Parathyroid adenoma (tissue), 2 donors: ENCODE results near the gene NRXN3.
A peak's percentile ranks its signal among the peaks of the same experiment; 100 is the strongest.

Source experiments
- H2AFZ ChIP-seq: fragments of 300-600 bp; sonication (generic); one replicate; pipeline ENCODE4 v1.7.0; 2017; ENCODE audit warnings: antibody characterized with exemption, mild to moderate bottlenecking
- H3K27ac ChIP-seq: fragments of 300-600 bp; sonication (generic); one replicate; pipeline ENCODE4 v1.7.0; 2017
- H3K27me3 ChIP-seq: fragments of 300-600 bp; sonication (generic); one replicate; pipeline ENCODE4 v1.7.0; 2017; ENCODE audit warnings: low read length; ENCODE audit not compliant: control insufficient read depth, insufficient read depth
- H3K36me3 ChIP-seq: fragments of 300-600 bp; sonication (generic); one replicate; pipeline ENCODE4 v1.7.0; 2017; ENCODE audit warnings: low read length; ENCODE audit not compliant: control insufficient read depth, insufficient read depth
- H3K4me1 ChIP-seq: fragments of 300-600 bp; sonication (generic); one replicate; pipeline ENCODE4 v1.7.0; 2017; ENCODE audit warnings: control low read depth
- H3K4me2 ChIP-seq: fragments of 300-600 bp; sonication (generic); one replicate; pipeline ENCODE4 v1.7.0; 2017; ENCODE audit warnings: low read length
- H3K4me3 ChIP-seq: fragments of 300-600 bp; sonication (generic); one replicate; pipeline ENCODE4 v1.7.0; 2017; ENCODE audit warnings: low read depth, low read length
- H3K79me2 ChIP-seq: fragments of 300-600 bp; sonication (generic); one replicate; pipeline ENCODE4 v1.7.0; 2017; ENCODE audit warnings: control low read depth
- H3K9ac ChIP-seq: fragments of 300-600 bp; sonication (generic); one replicate; pipeline ENCODE4 v1.7.0; 2017; ENCODE audit warnings: mild to moderate bottlenecking
- H3K9me3 ChIP-seq: fragments of 300-600 bp; sonication (generic); one replicate; pipeline ENCODE4 v1.7.0; 2017; ENCODE audit warnings: low read length; ENCODE audit not compliant: control insufficient read depth
- CTCF ChIP-seq: fragments of 300-600 bp; sonication (generic); IDR thresholded peaks from one replicate; pipeline ENCODE4 v1.7.0; 2017; ENCODE audit warnings: antibody characterized with exemption, mild to moderate bottlenecking
- donor health status: primary hyperparathyroidism.

NRXN3 gene

GRCh38 chr14:78875049-78875448, 704.9 kb downstream of the NRXN3 start:
- TF ChIP-seq CTCF, result no peak
- H3K27me3 ChIP-seq, result no peaks in the 10 kb centered on the region
- H3K36me3 ChIP-seq, result no peaks in the 10 kb centered on the region
- H3K4me2 ChIP-seq, result no peak overlapping the region
- H3K4me3 ChIP-seq, result no peak overlapping the region
- H3K27ac ChIP-seq, result no peak overlapping the region
- H3K9ac ChIP-seq, result no peak overlapping the region
- no peaks in the 10 kb centered on the region for H3K79me2 ChIP-seq
- H3K4me1 ChIP-seq, result no peaks in the 10 kb centered on the region
- H2AFZ ChIP-seq, result no peak overlapping the region
- no peaks in the 10 kb centered on the region for H3K9me3 ChIP-seq

GRCh38 chr14:78885884-78886283, 715.7 kb downstream of the NRXN3 start:
- no peak overlapping the region for H3K4me2 ChIP-seq
- H3K4me3 ChIP-seq, result no peak overlapping the region
- no peak overlapping the region for H2AFZ ChIP-seq
- H3K27me3 ChIP-seq, result no peaks in the 10 kb centered on the region
- no peaks in the 10 kb centered on the region for H3K36me3 ChIP-seq
- no peak overlapping the region for H3K9ac ChIP-seq
- H3K27ac ChIP-seq, result no peak overlapping the region
- H3K79me2 ChIP-seq, result no peaks in the 10 kb centered on the region
- H3K9me3 ChIP-seq, result no peaks in the 10 kb centered on the region
- TF ChIP-seq CTCF, result no peak
- H3K4me1 ChIP-seq, result no peaks in the 10 kb centered on the region

- H3K9ac ChIP-seq, result no peak overlapping the region
- H3K79me2 ChIP-seq, result no peaks in the 10 kb centered on the region
- H3K27ac ChIP-seq, result no peak overlapping the region
- TF ChIP-seq CTCF, result no peak
- no peak overlapping the region for H2AFZ ChIP-seq
- H3K9me3 ChIP-seq, result no peaks in the 10 kb centered on the region
- H3K4me3 ChIP-seq, result no peak overlapping the region
- H3K4me2 ChIP-seq, result no peak overlapping the region
- H3K27me3 ChIP-seq, result no peaks in the 10 kb centered on the region
- no peaks in the 10 kb centered on the region for H3K36me3 ChIP-seq
- H3K4me1 ChIP-seq, result no peaks in the 10 kb centered on the region
Measured at GRCh38 chr14:78897443-78897842, 727.3 kb downstream of the NRXN3 start.

GRCh38 chr14:78902010-78902623, 731.9 kb downstream of the NRXN3 start:
- no peaks in the 10 kb centered on the region for H3K9me3 ChIP-seq
- H2AFZ ChIP-seq, result no peak overlapping the region
- no peak overlapping the region for H3K27ac ChIP-seq
- no peak overlapping the region for H3K4me3 ChIP-seq
- no peak overlapping the region for H3K9ac ChIP-seq
- no peaks in the 10 kb centered on the region for H3K27me3 ChIP-seq
- H3K4me2 ChIP-seq, result no peak overlapping the region
- TF ChIP-seq CTCF, result peak; percentile 50
- no peaks in the 10 kb centered on the region for H3K36me3 ChIP-seq
- H3K79me2 ChIP-seq, result no peaks in the 10 kb centered on the region
- H3K4me1 ChIP-seq, result no peaks in the 10 kb centered on the region

GRCh38 chr14:78904094-78904493, 733.9 kb downstream of the NRXN3 start:
- Histone ChIP-seq H3K9ac (no peak overlapping the region), H3K4me2 (no peak overlapping the region), H2AFZ (no peak overlapping the region), H3K27ac (no peak overlapping the region), H3K4me1 (no peaks in the 10 kb centered on the region), H3K9me3 (no peaks in the 10 kb centered on the region), H3K36me3 (no peaks in the 10 kb centered on the region), H3K79me2 (no peaks in the 10 kb centered on the region), H3K4me3 (no peak overlapping the region), H3K27me3 (no peaks in the 10 kb centered on the region)
- no peak for TF ChIP-seq CTCF
